Stimulated activated CD4-positive, alpha-beta T cell treated with anti-CD3 and anti-CD28 coated beads, Interleukin-4, amount 100 ng/mL, for 48 hours (primary cell): Measurements from ENCODE around the gene GIMAP1.

Source experiments
- DNase-seq, 2 donors: peaks; one replicate each; pipeline ENCODE4 v3.0.0-alpha.2; 2020; ENCODE audit warnings: low read depth in 2 of 2

The GIMAP1 gene

GRCh38 chr7:150748376-150748775 lies 32.0 kb downstream of the GIMAP1 start:
- DNase-seq: no peak

- no peak for DNase-seq
Observed at GRCh38 chr7:150751702-150752101, 35.3 kb downstream of the GIMAP1 start.

- no peak for DNase-seq
Observed at GRCh38 chr7:150753239-150753638, 36.8 kb downstream of the GIMAP1 start.

DNA sequence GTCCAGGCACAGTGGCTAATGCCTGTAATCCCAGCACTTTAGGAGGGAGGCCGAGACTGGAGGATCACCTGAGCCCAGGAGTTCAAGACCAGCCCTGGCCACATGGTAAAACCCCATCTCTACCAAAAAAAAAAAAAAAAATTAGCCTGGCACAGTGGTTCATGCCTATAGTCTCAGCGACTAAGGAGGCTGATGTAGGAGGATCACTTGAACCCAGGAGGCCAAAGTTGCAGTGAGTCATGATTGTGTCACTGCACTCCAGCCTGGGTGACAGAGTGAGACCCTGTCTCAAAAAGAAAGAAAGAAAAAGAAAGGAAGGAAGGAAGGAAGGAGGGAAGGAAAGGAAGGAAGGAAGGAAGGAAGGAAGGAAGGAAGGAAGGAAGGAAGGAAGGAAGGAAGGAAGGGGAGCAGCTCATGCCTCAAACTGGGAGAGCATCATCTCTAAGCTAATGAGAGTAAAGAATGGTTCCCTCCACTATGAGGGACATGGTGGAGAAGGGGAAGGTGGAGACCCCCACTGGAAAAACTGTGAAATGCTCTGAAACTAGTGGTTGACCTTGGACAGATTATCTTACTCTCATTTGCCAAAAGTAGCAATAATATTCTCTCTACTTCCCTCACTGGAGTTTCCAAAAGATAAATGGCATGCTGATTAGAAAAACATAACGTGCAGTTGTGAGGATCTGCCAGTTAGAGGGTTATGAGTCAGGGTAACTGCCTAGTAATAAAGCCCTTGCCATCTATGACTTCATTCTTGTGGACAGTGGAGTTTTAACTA lies 37.6 kb downstream of the GIMAP1 start:
- DNase-seq: no peak

DNA sequence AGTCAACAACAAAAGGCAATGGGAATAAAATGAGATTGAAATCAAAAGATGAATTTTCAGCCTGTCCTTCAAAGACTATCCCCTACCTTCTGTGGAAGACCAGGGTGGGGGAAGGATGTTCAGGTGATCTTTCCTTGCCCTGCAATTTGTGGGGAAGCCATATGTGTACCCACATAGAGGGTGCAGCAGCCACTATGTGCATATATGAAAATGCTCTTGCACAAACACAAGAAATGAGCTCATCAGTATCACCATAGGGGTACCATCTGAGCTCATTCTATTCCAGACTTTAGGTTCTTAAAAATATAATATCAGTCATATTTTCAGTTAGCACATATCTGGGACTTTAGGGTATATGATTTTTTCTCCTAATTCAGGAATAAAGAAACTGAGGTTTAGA lies 38.5 kb downstream of the GIMAP1 start:
- no peak for DNase-seq

GRCh38 chr7:150755473-150756099 lies 39.2 kb downstream of the GIMAP1 start:
- peak in 1 of 2 donors; percentile 62 for DNase-seq

DNA sequence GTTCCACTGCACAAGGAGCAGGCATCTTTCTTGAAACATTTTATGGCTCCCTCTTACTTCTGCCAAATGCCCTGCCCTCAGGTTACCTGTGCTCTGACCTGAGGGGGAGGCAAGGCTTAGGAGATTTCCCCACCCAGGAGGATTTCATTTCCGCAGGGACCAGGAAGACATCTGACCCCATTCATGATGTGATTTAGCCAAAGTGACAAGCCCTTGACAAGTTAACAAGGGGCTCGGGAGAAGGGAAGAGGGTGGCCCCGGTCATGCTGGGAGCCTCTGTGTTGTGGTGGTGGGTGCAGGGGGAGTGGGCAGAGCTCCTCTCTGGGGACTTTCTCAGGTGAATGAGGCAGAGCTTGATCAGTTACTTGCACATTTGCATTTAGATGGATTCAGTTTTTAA lies 39.8 kb downstream of the GIMAP1 start:
- no peak for DNase-seq

GRCh38 chr7:150756858-150757257 lies 40.4 kb downstream of the GIMAP1 start:
- no peak for DNase-seq

GRCh38 chr7:150759479-150759878 lies 43.1 kb downstream of the GIMAP1 start:
- DNase-seq: no peak

DNA sequence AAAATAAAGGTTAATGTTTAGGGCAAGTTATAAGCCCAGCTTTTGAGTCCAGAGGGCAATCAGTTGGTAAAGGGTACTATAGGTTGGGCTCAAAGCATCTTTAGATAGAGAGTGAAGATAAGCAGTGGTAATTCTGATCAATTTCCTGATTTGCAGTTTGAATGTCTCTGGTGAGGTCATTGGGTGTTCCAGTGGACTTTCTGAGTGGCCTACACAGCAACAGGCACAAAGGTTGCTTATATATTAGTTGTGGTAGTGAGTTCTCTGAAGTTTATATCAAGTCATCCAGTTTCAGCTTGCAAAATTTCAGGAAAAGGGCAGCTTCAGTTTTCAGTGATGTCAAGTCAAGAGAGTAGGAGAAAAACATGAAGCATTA lies 49.9 kb downstream of the GIMAP1 start:
- DNase-seq: no peak

DNA sequence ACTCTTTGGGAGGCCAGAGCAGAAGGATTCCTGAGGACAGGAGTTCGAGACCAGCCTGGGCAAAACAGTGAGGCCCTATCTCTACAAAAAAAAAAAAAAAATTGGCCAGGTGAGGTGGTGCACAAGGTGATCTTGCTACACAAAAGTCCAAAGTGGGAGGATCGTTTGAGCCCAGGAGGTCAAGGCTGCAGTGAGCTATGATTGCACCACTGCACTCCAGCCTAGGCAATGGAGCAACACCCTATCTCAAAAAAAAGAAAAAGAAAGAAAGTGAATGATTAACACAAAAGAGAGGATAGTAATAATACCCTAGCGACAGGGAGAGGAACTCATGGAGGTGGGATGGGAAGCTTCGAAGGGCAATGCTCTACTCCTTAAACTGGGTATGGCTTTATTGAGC lies 53.4 kb downstream of the GIMAP1 start:
- DNase-seq: no peak
